AG04450 (cell line): Measurements from ENCODE around the gene DBH. TPM values are rescaled to one million over a fixed set of nuclear protein-coding genes. Genes with fewer than 3 reads are reported as not detected.

Experiments used
- CTCF ChIA-PET: fragments of 300-600, 350-600 bp; formaldehyde crosslinking; extraction: SDS; loops from one replicate; lab custom pipeline; 2022; ENCODE audit warnings: antibody characterized with exemption, inconsistent platforms; lab: Charles Lee
- POLR2A ChIA-PET: fragments of 350-600 bp; formaldehyde crosslinking; extraction: SDS; loops from one replicate; lab custom pipeline; 2021; ENCODE audit warnings: antibody characterized with exemption, inconsistent platforms; lab: Yijun Ruan, JAX
- DNase-seq: peaks from one replicate; pipeline ENCODE4 v3.0.0-alpha.2; 2011; ENCODE audit warnings: low read depth, low spot score
- H3K27ac ChIP-seq: one replicate; pipeline ENCODE4 v1.5.1; 2012; ENCODE audit warnings: low read depth, low read length, control low read depth
- H3K27me3 ChIP-seq: one replicate; pipeline ENCODE4 v1.6.0; 2012; ENCODE audit warnings: low read length; ENCODE audit not compliant: control insufficient read depth, insufficient read depth
- H3K4me3 ChIP-seq: 2 replicates; pipeline ENCODE4 v1.5.1; 2011; ENCODE audit warnings: mild to moderate bottlenecking, low read depth, low read length, control low read depth
- H3K9me3 ChIP-seq: 2 replicates; pipeline ENCODE4 v1.5.1; 2012; ENCODE audit warnings: low read length; ENCODE audit not compliant: control insufficient read depth, insufficient read depth
- polyA plus RNA-seq: library from polyadenylated mRNA; depleted of rRNA; stranded (reverse); fragments of >200 nt; gene quantifications from 2 replicates; pipeline ENCODE4 v1.2.3, GENCODE V29; 2011
- TF ChIP-seq, protein P1 (sequence below): IDR thresholded peaks from 2 replicates; pipeline ENCODE4 v1.5.1; 2011; ENCODE audit warnings: low read depth, low read length, control low read depth, inconsistent platforms

DBH gene
- polyA plus RNA-seq, 1 experiment = not detected

- TF ChIP-seq, protein P1, sequence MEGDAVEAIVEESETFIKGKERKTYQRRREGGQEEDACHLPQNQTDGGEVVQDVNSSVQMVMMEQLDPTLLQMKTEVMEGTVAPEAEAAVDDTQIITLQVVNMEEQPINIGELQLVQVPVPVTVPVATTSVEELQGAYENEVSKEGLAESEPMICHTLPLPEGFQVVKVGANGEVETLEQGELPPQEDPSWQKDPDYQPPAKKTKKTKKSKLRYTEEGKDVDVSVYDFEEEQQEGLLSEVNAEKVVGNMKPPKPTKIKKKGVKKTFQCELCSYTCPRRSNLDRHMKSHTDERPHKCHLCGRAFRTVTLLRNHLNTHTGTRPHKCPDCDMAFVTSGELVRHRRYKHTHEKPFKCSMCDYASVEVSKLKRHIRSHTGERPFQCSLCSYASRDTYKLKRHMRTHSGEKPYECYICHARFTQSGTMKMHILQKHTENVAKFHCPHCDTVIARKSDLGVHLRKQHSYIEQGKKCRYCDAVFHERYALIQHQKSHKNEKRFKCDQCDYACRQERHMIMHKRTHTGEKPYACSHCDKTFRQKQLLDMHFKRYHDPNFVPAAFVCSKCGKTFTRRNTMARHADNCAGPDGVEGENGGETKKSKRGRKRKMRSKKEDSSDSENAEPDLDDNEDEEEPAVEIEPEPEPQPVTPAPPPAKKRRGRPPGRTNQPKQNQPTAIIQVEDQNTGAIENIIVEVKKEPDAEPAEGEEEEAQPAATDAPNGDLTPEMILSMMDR = no peak
- Histone ChIP-seq H3K9me3 (no peaks in the 10 kb centered on the region; the same call in 1 of the 2 replicates), H3K27ac (no peak overlapping the region), H3K27me3 (no peaks in the 10 kb centered on the region), H3K4me3 (no peak overlapping the region)
- ChIA-PET POLR2A (no interaction called here), CTCF (no interaction called here)
- DNase-seq = no peak
Observed at GRCh38 chr9:133691626-133692363, 55.6 kb downstream of the DBH start.

GRCh38 chr9:133692364-133692985, 56.3 kb downstream of the DBH start:
- ChIA-PET CTCF (no interaction called here), POLR2A (no interaction called here)
- no peaks in the 10 kb centered on the region for H3K27me3 ChIP-seq
- TF ChIP-seq, protein P1 = no peak
- no peak for DNase-seq
- no peaks in the 10 kb centered on the region; the same call in 1 of the 2 replicates for H3K9me3 ChIP-seq
- H3K4me3 ChIP-seq = no peak overlapping the region
- H3K27ac ChIP-seq = no peak overlapping the region

DNA sequence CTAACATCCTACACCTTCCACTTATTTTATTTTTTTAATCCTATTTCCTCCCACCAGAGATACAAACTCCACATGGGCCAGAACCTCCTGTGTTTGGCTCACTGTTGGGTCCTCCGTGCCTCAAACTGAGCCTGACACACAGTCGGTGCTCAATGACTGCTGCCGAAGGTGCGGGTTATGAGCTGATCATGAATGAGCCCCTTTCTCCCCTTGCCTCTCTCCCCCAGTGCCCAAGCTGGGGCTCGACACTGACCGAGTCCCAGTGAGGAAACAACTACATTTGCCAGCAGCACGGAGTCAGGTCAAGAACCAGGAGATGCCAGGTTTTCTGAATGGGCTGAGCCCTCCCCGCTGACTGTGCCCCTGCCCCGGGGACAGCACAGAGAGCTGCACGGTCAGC, 57.0 kb downstream of the DBH start:
- Histone ChIP-seq H3K27me3 (no peaks in the 10 kb centered on the region), H3K9me3 (no peaks in the 10 kb centered on the region; the same call in 1 of the 2 replicates), H3K27ac (no peak overlapping the region), H3K4me3 (no peak overlapping the region)
- ChIA-PET POLR2A (no interaction called here), CTCF (no interaction called here)
- TF ChIP-seq, protein P1 = no peak
- DNase-seq = no peak

DNA sequence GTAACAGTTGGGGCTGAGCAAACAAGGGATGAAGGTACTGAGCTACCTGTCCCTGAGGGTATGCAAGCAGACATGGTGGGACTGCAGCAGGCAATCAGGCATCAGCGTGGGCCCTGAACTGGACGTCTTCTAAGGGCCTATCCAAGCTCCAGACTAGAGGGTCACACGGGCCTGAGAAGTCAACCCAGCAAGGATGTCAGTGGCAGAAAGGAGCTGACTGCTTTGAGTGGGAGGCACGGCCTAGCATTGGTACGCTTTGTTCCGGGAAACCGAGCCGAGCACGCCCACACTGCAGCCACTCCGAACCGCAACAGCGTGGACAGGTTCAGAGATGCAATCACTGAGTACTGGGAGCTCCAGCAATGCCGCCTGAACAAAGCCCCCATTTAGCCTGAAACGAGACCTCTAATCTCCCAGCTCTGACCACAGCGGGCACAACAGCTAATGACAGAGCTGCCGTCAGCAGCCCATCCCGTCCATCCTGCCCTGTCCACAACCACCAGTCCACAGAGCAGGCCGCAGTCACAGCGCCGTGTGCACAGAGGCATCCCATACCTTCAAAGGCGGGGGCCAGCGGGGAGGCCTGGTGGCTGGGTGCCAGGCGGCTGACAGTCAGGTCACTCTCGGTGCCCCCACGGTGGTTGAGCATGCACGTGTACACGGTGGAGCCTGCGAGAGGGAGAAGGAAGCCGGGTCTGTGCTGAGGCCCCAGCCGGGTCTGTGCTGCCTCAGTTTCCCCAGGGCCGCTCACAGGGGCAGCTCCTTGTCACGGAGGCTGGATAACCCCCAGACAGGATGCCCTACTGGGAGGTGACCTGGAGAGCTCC, 57.8 kb downstream of the DBH start:
- H3K27me3 ChIP-seq = no peaks in the 10 kb centered on the region
- H3K4me3 ChIP-seq = no peak overlapping the region
- ChIA-PET CTCF (no interaction called here), POLR2A (no interaction called here)
- H3K27ac ChIP-seq = no peak overlapping the region
- no peak for DNase-seq
- no peaks in the 10 kb centered on the region for H3K9me3 ChIP-seq
- TF ChIP-seq, protein P1 = no peak
